ENCODE results near the gene PDZD2. TPM values are rescaled to one million over a fixed set of nuclear protein-coding genes. Genes with fewer than 3 reads are reported as not detected.

PDZD2 gene
- total RNA-seq, 2 experiments from 2014 or later, result not detected

DNA sequence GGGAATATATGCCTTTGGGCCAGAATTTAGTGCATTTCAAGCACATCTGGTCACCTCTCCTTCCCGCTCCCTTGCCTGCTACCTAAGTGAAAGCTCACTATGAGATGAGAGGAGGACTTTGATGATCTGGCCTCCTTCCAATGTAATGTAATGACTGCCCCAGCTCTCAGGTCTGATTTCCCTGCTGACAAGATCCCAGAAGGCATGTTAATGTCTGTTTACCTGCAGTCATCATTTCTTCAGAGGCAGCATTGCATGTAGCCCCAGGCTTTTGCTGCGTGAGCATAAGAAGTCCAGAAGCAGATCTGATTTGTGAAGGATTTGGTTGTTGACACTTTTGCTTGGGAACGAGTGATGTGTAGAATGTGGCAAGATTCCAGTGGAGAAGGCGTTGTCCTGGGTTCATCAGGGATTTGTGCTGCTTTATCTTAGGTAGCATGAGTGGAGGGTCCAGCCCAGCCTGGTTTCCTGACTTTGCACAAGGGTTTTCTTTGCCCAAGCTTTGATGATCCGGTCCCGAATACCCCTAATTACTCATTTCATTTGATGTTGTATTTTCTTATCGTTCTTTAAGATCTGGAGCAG is 342.5 kb downstream of the PDZD2 start:
- no peaks in the 10 kb centered on the region for H3K36me3 Mint-ChIP-seq (ENCODE audit: low read depth)
- no peaks in the 10 kb centered on the region for H3K4me1 Mint-ChIP-seq
- ChIA-PET CTCF (no interaction called here), POLR2A (no interaction called here)
- no peak overlapping the region for H3K4me3 Mint-ChIP-seq
- DNase-seq, result no peak
- no peaks in the 10 kb centered on the region for H3K9me3 Mint-ChIP-seq
- H3K27ac Mint-ChIP-seq, result no peak overlapping the region
- no peaks in the 10 kb centered on the region for H3K27me3 Mint-ChIP-seq

DNA sequence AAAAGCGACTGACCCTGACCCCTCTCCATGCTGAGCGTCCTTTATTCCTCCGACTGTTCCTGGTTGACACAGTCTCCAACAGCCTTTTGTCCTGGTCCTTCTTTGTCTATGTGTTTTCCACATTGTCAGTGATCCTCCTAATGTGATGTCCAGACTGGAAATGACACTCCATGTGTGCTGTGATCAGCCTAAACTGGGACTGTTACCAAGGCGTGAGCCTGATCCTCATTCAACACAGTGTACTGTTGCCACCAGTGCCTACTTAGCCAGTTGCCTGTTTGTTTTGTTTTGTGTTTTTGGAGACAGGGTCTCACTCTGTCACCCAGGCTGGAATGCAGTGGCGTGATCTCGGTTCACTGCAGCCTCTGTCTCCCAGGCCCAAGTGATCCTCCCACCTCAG is 343.1 kb downstream of the PDZD2 start:
- Mint-ChIP-seq H3K9me3 (no peaks in the 10 kb centered on the region), H3K36me3 (ENCODE audit: low read depth) (no peaks in the 10 kb centered on the region), H3K27me3 (no peaks in the 10 kb centered on the region), H3K27ac (no peak overlapping the region), H3K4me3 (no peak overlapping the region), H3K4me1 (no peaks in the 10 kb centered on the region)
- ChIA-PET POLR2A (no interaction called here), CTCF (no interaction called here)
- no peak for DNase-seq

GRCh38 chr5:31982621-31983020 is 343.7 kb downstream of the PDZD2 start:
- no peak overlapping the region for H3K4me3 Mint-ChIP-seq
- no peaks in the 10 kb centered on the region for H3K4me1 Mint-ChIP-seq
- H3K27me3 Mint-ChIP-seq, result no peaks in the 10 kb centered on the region
- no peak overlapping the region for H3K27ac Mint-ChIP-seq
- no peaks in the 10 kb centered on the region for H3K36me3 Mint-ChIP-seq (ENCODE audit: low read depth)
- H3K9me3 Mint-ChIP-seq, result no peaks in the 10 kb centered on the region
- ChIA-PET POLR2A (no interaction called here), CTCF (no interaction called here)
- no peak for DNase-seq

DNA sequence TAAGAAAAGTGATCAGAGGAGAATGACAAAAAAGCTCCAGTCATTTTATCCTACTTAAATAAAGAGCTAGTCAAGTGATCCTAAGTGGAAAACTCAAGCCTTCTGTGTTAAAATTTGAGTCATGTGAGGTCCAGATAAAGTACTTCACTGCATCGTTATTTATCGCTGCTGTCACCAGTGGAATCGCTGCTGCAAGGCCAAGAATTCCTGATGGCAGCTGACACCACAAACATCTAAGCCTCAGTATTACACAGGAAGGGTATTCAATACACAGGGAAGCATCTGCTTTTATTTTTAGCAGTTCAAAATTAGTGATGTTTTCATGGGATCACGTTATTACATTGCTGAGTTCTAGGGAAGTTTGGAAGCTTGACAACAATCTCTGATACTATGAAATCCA is 344.9 kb downstream of the PDZD2 start:
- CTCF ChIA-PET, result no interaction called here
- no peaks in the 10 kb centered on the region for H3K36me3 Mint-ChIP-seq (ENCODE audit: low read depth)

DNA sequence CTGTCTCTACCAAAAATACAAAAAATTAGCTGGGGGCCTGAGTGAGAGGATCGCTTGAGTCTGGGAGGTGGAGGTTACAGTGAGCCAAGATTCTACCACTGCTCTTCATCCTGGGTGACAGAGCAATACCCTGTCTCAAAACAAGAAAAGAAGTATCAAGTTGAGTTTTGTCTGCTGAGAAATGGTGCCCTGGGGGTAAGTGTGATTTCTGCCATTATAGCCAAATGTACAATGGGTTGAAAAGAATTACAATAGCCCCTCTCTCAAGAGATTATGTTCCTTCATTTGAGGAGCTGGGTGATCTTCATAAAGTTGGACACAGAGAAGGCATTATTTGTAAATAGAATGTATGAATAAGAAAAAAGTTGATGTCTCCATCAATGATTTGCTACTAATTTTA is 345.8 kb downstream of the PDZD2 start:
- Mint-ChIP-seq H3K9me3 (no peaks in the 10 kb centered on the region), H3K36me3 (ENCODE audit: low read depth) (no peaks in the 10 kb centered on the region), H3K27me3 (peaks cover 2% of the 10 kb centered on the region), H3K27ac (no peak overlapping the region), H3K4me3 (no peak overlapping the region), H3K4me1 (no peaks in the 10 kb centered on the region)
- no peak for DNase-seq
- POLR2A ChIA-PET, result no interaction called here
- CTCF ChIA-PET, result no interaction called here

More for the DNA sequence above, 344.9 kb downstream of the PDZD2 start:
- no peaks in the 10 kb centered on the region for H3K9me3 Mint-ChIP-seq
- POLR2A ChIA-PET, result no interaction called here
- H3K27ac Mint-ChIP-seq, result no peak overlapping the region
- no peak overlapping the region for H3K4me3 Mint-ChIP-seq
- no peak for DNase-seq
- H3K27me3 Mint-ChIP-seq, result peaks cover 2% of the 10 kb centered on the region
- no peaks in the 10 kb centered on the region for H3K4me1 Mint-ChIP-seq

DNA sequence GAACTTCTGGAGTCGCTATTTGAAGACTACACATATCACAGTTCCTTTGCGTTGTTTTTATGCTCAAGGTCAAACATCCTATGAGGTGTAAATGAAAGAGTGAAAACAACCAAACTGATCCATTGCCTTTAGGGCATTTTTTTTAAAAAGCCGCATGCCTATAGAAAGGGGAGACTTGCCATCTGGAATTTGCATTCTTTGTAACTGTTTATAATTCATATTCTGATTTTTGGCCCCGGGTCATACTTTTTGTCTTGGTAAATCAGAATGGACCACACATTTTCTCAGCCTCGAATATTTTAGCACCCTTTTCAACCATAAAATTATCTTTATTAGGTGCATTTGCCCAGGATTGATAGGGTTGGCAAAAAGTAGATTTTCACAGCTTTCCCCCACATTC is 347.2 kb downstream of the PDZD2 start:
- no peaks in the 10 kb centered on the region for H3K36me3 Mint-ChIP-seq (ENCODE audit: low read depth)
- no peak overlapping the region for H3K27ac Mint-ChIP-seq
- peaks cover 2% of the 10 kb centered on the region for H3K27me3 Mint-ChIP-seq
- H3K9me3 Mint-ChIP-seq, result no peaks in the 10 kb centered on the region
- no peak overlapping the region for H3K4me3 Mint-ChIP-seq
- POLR2A ChIA-PET, result no interaction called here
- CTCF ChIA-PET, result no interaction called here
- no peak for DNase-seq
- H3K4me1 Mint-ChIP-seq, result no peaks in the 10 kb centered on the region

GRCh38 chr5:31987985-31988710 is 349.2 kb downstream of the PDZD2 start:
- no peaks in the 10 kb centered on the region for H3K36me3 Mint-ChIP-seq (ENCODE audit: low read depth)
- no peak for DNase-seq
- H3K4me1 Mint-ChIP-seq, result no peaks in the 10 kb centered on the region
- H3K27me3 Mint-ChIP-seq, result peaks cover 2% of the 10 kb centered on the region
- no peaks in the 10 kb centered on the region for H3K9me3 Mint-ChIP-seq
- CTCF ChIA-PET, result no interaction called here
- POLR2A ChIA-PET, result no interaction called here
- H3K27ac Mint-ChIP-seq, result no peak overlapping the region
- H3K4me3 Mint-ChIP-seq, result no peak overlapping the region

DNA sequence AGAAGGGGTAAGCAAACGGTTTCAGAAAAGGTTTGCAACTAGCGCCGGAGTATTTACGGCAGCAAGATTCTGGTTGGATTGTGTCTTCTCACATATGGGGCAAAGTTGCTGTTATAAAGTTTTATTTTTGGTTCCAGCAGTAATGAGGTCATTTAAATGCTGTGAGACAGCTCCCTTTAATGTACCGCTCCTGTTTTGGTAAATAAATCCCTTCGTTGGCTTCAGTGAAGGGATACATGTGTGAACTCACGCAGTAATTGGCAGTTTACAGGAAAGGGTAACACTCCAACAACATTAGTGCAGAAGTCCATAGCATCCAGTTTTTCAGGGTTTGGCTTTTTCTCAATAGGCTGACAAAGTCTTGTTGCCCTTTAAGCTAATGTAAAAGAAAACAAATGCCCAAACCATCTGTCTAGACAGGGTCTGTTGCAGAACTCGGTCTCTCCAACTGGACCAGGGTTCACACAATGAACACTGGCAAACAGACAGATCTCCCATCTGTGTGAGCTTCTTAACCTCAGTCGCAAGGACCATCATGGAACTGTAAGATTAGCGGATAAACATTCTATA is 351.2 kb downstream of the PDZD2 start:
- Mint-ChIP-seq H3K4me3 (no peak overlapping the region), H3K4me1 (no peaks in the 10 kb centered on the region), H3K9me3 (no peaks in the 10 kb centered on the region), H3K36me3 (ENCODE audit: low read depth) (no peaks in the 10 kb centered on the region), H3K27me3 (peaks cover 2% of the 10 kb centered on the region), H3K27ac (no peak overlapping the region)
- no peak for DNase-seq
- CTCF ChIA-PET, result no interaction called here
- POLR2A ChIA-PET, result no interaction called here

DNA sequence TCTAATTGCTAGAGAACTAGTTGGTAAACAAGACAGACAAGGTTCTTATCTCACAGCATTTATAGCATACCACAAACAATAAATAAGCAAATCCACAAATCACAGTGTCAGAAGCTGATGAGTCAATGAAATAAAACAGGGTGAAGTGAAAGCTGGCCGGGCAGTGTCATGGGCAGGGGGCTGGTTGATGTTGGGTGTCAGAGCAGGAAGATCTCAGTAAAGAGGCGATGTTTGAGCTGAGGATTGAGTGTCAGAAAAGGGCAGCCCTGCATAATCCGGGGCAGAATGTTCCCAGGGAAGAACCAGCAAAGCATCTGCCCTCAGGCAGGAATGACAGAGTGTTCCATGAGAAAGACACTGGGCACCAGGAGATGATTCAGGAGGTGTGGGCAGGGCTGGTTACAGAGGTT is 351.8 kb downstream of the PDZD2 start:
- peaks cover 2% of the 10 kb centered on the region for H3K27me3 Mint-ChIP-seq
- no peak for DNase-seq
- no peaks in the 10 kb centered on the region for H3K36me3 Mint-ChIP-seq (ENCODE audit: low read depth)
- H3K4me3 Mint-ChIP-seq, result no peak overlapping the region
- no peaks in the 10 kb centered on the region for H3K9me3 Mint-ChIP-seq
- POLR2A ChIA-PET, result no interaction called here
- H3K4me1 Mint-ChIP-seq, result no peaks in the 10 kb centered on the region
- CTCF ChIA-PET, result no interaction called here
- H3K27ac Mint-ChIP-seq, result no peak overlapping the region

- Mint-ChIP-seq H3K9me3 (no peaks in the 10 kb centered on the region), H3K4me1 (no peaks in the 10 kb centered on the region), H3K27me3 (peaks cover 2% of the 10 kb centered on the region), H3K36me3 (ENCODE audit: low read depth) (no peaks in the 10 kb centered on the region), H3K4me3 (no peak overlapping the region), H3K27ac (no peak overlapping the region)
- DNase-seq, result no peak
- ChIA-PET CTCF (no interaction called here), POLR2A (no interaction called here)
Observed at GRCh38 chr5:31992377-31992776, 353.4 kb downstream of the PDZD2 start.

DNA sequence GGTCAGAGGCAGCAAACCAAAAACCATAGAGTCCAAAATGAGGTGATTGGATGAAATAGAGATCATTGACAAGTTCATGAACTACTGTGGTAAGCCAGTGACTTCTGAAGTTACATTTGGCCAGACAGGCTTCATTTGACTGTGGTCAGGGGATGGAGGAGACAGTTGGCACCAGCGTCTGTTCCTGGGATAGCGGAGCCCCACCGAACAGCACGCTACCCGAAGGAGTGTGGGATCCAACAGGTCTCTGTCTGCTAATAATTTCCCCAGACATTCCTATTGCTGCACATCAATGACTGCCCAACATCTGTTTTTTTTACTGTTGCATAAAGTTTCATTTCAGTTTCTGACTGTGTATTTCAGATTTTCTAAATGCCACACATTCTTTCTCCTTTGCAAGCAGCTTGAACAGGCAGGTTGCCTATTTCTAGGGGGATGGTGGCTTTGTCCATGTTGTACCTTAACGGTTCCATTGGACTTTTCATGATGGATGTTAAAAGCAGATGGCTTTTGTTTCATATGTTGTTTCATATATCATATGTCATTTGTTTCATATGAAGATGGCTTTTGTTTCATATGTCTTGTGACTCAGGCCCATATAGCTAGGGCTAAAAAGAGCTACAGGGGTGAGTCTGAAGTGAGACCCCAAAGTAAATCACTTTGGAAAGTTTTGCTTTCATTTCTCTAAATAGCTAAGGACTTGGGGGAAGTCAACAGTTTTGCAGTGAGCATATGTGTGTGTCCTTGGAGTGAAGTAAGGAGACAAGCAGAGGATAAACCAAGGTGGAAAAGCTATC is 354.4 kb downstream of the PDZD2 start:
- Mint-ChIP-seq H3K4me3 (no peak overlapping the region), H3K9me3 (no peaks in the 10 kb centered on the region), H3K36me3 (ENCODE audit: low read depth) (no peaks in the 10 kb centered on the region), H3K27me3 (no peaks in the 10 kb centered on the region), H3K27ac (no peak overlapping the region), H3K4me1 (no peaks in the 10 kb centered on the region)
- ChIA-PET CTCF (no interaction called here), POLR2A (no interaction called here)
- DNase-seq, result no peak

DNA sequence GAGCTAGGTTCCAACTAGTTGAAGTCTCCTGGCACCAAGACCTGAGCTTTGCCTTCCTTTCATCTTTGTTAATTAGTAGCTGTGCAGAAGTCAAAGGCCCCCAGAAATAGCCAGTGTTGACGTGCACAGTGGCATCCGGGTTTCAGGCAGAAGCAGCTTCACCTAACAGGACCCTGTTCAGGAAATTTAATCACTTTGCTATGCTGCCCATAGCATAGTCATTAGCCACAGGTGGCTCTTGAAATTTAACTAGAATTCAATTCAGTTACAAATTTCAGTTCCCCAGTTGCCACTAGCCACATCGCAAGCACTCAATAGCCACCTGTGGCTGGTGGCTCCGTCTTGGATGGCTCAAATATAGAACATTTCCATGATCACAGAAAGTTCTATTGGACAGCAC is 356.1 kb downstream of the PDZD2 start:
- H3K9me3 Mint-ChIP-seq, result no peaks in the 10 kb centered on the region
- H3K27me3 Mint-ChIP-seq, result no peaks in the 10 kb centered on the region
- CTCF ChIA-PET, result interaction anchor here (1.3 kb wide), 1 partner anchor 82 kb away, joined by 4 read pairs; no protein-coding TSS in a partner anchor
- H3K27ac Mint-ChIP-seq, result no peak overlapping the region
- no peaks in the 10 kb centered on the region for H3K36me3 Mint-ChIP-seq (ENCODE audit: low read depth)
- POLR2A ChIA-PET, result no interaction called here
- DNase-seq, result no peak
- no peaks in the 10 kb centered on the region for H3K4me1 Mint-ChIP-seq
- no peak overlapping the region for H3K4me3 Mint-ChIP-seq

GRCh38 chr5:31995714-31996113 is 356.8 kb downstream of the PDZD2 start:
- H3K4me1 Mint-ChIP-seq, result no peaks in the 10 kb centered on the region
- H3K4me3 Mint-ChIP-seq, result no peak overlapping the region
- H3K27me3 Mint-ChIP-seq, result no peaks in the 10 kb centered on the region
- H3K9me3 Mint-ChIP-seq, result no peaks in the 10 kb centered on the region
- ChIA-PET CTCF (interaction anchor here (1.3 kb wide), 1 partner anchor 81 kb away, joined by 4 read pairs; no protein-coding TSS in a partner anchor), POLR2A (no interaction called here)
- no peaks in the 10 kb centered on the region for H3K36me3 Mint-ChIP-seq (ENCODE audit: low read depth)
- H3K27ac Mint-ChIP-seq, result no peak overlapping the region
- no peak for DNase-seq
